Suprapubic skin (tissue), 4 donors: ENCODE results near the gene CHRD. TPM values are rescaled to one million over a fixed set of nuclear protein-coding genes. Genes with fewer than 3 reads are reported as not detected.

Source experiments
- DNase-seq, 2 donors: peaks; one replicate each; pipeline ENCODE4 v3.0.0-alpha.2; 2019; ENCODE audit warnings: low spot score in 2 of 2
- H3K27ac ChIP-seq: fragments of 200-600 bp; sonication (generic); one replicate; pipeline ENCODE4 v1.5.1; 2019
- H3K27me3 ChIP-seq: fragments of 200-600 bp; sonication (generic); one replicate; pipeline ENCODE4 v1.5.1; 2019
- H3K36me3 ChIP-seq: fragments of 200-600 bp; sonication (generic); one replicate; pipeline ENCODE4 v1.5.1; 2019
- H3K4me1 ChIP-seq: fragments of 200-600 bp; sonication (generic); one replicate; pipeline ENCODE4 v1.5.1; 2019
- H3K4me3 ChIP-seq: fragments of 200-600 bp; sonication (generic); one replicate; pipeline ENCODE4 v1.5.1; 2019; ENCODE audit warnings: mild to moderate bottlenecking
- H3K9me3 ChIP-seq: fragments of 200-600 bp; sonication (generic); one replicate; pipeline ENCODE4 v1.5.1; 2019
- EP300 ChIP-seq: sonication (generic); formaldehyde crosslinking; IDR thresholded peaks from one replicate; pipeline ENCODE4 v1.6.1; 2017; ENCODE audit warnings: antibody characterized with exemption
- POLR2A ChIP-seq, 2 donors: fragments of 450-650 bp; IDR thresholded peaks; one replicate each; pipeline ENCODE4 v1.6.1; 2017; ENCODE audit warnings: antibody characterized with exemption in 2 of 2, mild to moderate bottlenecking in 2 of 2, moderate library complexity in 2 of 2
- POLR2AphosphoS5 ChIP-seq, 3 donors: sonication (generic); formaldehyde crosslinking; IDR thresholded peaks; one replicate each; pipeline ENCODE4 v1.6.1; 2017; ENCODE audit warnings: antibody characterized with exemption in 3 of 3
- WGBS: methylation state at CpG from one replicate; pipeline ENCODE4 v1.1.5; 2018; 5-methylcytosine and 5-hydroxymethylcytosine counted together
- total RNA-seq, 4 donors: library from RNA; depleted of rRNA; stranded (reverse); fragments of >200 nt; gene quantifications; one replicate each; pipeline ENCODE4 v1.1.0, GENCODE V29; 2016
- TF ChIP-seq, protein P1 (sequence below), 2 donors: fragments of 200-600 bp in 1 of 2; fragments of 450-650 bp in 1 of 2; sonication (generic) in 1 of 2; IDR thresholded peaks; one replicate each; pipeline ENCODE4 v1.5.1; 2016 to 2019; ENCODE audit warnings: antibody characterized with exemption in 2 of 2, mild to moderate bottlenecking in 1 of 2, moderate library complexity in 1 of 2

Gene CHRD
- total RNA-seq, 4 donors from 2014 or later = 1.1 to 10.1 (median 4.2) TPM

DNA sequence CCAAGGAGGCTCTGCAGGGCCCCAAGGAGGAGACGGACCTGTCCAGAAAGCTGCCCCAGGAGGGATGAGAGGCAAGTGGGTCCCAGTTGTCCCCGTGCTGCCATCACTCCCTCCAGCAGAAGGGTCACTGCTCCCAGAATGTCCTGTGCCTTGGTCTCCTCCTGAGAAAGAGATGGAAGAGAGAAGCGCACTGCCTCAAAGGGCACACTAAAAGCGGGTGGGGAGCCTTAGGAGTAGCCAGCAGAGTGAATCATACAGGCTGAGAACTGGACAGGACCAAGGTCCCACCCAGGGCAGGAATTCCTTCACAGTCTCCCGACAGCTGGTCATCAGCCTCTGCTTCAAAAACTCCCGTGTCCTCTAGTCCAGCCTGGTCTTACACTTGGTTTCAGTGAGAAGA lies 6.4 kb upstream of the CHRD start:
- Histone ChIP-seq H3K4me1 (peaks cover 32% of the 10 kb centered on the region), H3K27ac (no peak overlapping the region), H3K36me3 (peaks cover 5% of the 10 kb centered on the region), H3K4me3 (no peak overlapping the region), H3K27me3 (no peaks in the 10 kb centered on the region), H3K9me3 (no peaks in the 10 kb centered on the region)
- TF ChIP-seq POLR2AphosphoS5 (IDR thresholded peaks at IDR 0.05) (no peak), POLR2A (IDR thresholded peaks at IDR 0.05) (no peak), EP300 (no peak)
- TF ChIP-seq, protein P1, sequence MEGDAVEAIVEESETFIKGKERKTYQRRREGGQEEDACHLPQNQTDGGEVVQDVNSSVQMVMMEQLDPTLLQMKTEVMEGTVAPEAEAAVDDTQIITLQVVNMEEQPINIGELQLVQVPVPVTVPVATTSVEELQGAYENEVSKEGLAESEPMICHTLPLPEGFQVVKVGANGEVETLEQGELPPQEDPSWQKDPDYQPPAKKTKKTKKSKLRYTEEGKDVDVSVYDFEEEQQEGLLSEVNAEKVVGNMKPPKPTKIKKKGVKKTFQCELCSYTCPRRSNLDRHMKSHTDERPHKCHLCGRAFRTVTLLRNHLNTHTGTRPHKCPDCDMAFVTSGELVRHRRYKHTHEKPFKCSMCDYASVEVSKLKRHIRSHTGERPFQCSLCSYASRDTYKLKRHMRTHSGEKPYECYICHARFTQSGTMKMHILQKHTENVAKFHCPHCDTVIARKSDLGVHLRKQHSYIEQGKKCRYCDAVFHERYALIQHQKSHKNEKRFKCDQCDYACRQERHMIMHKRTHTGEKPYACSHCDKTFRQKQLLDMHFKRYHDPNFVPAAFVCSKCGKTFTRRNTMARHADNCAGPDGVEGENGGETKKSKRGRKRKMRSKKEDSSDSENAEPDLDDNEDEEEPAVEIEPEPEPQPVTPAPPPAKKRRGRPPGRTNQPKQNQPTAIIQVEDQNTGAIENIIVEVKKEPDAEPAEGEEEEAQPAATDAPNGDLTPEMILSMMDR (IDR thresholded peaks at IDR 0.05) = no peak
- peak; percentile 65 to 68 for DNase-seq
- 79% methylated on average over 5 of the region's 6 CpGs for WGBS

DNA sequence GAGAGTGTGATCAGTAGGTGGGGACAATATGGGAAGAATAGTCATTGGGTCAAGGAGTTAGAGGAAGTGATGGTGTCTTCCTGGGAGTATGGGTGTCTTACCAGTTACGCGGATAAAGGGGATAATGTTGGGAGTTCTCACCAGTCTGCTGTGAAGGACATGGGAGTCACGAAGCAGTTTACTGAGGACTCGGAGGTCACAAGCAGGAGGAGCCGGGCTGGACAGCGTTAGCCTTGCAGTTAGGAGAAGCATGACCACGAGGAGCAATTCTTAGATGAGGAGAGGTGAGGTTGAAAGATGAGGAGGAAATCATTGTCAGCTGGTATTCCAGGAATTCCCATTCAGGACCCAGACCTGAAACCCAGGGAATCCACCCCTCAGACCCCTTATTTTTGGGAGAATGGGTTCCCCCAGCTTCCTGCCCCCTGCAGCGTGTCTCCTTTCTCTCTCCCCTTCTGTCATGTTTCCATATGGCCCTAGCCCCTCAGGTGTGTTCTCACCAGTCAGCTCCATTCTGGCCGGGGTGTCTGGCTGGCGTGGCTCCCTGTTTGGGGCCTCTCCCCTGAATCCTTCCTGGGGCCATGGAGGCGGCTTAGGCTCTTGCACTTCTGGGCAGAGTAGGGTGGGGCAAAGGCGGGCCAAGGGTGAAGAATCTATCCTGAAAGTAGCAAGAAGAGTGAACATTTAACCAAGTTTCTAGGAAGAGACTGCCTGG lies 4.0 kb upstream of the CHRD start:
- Histone ChIP-seq H3K9me3 (no peaks in the 10 kb centered on the region), H3K4me1 (peaks cover 40% of the 10 kb centered on the region), H3K27me3 (peaks cover 22% of the 10 kb centered on the region), H3K36me3 (no peaks in the 10 kb centered on the region), H3K27ac (no peak overlapping the region), H3K4me3 (no peak overlapping the region)
- no peak for TF ChIP-seq EP300
- TF ChIP-seq POLR2A (IDR thresholded peaks at IDR 0.05) = no peak
- TF ChIP-seq, protein P1 (IDR thresholded peaks at IDR 0.05) = no peak
- no peak for TF ChIP-seq POLR2AphosphoS5 (IDR thresholded peaks at IDR 0.05)
- 90% methylated on average over 12 of the region's 12 CpGs for WGBS
- DNase-seq = no peak

DNA sequence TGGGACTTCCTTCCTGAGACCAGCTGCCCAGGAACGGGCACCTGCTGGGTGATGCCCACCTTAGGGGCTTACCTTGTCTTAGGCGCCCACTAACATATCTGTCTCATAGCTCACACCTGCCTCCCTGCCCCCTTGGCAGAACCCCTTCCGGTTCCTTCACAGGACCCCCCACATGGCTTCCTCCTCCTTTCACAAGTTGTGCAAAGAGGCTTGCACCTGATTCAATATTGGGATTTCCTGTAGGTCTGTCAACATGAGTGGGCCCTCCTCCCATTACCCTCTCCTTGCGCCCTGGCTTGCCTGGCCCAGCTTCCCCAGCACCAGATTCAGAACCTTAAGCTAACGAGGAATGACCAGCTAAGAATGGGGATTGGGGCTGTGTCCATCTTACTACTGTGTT lies 2.5 kb upstream of the CHRD start:
- Histone ChIP-seq H3K27ac (no peak overlapping the region), H3K27me3 (peaks cover 33% of the 10 kb centered on the region), H3K4me3 (no peak overlapping the region), H3K36me3 (no peaks in the 10 kb centered on the region), H3K9me3 (no peaks in the 10 kb centered on the region), H3K4me1 (peaks cover 36% of the 10 kb centered on the region)
- no peak for DNase-seq
- TF ChIP-seq, protein P1 (IDR thresholded peaks at IDR 0.05) = no peak
- TF ChIP-seq EP300 (no peak), POLR2AphosphoS5 (IDR thresholded peaks at IDR 0.05) (no peak), POLR2A (IDR thresholded peaks at IDR 0.05) (no peak)
- 83% methylated on average over 5 of the region's 5 CpGs for WGBS

DNA sequence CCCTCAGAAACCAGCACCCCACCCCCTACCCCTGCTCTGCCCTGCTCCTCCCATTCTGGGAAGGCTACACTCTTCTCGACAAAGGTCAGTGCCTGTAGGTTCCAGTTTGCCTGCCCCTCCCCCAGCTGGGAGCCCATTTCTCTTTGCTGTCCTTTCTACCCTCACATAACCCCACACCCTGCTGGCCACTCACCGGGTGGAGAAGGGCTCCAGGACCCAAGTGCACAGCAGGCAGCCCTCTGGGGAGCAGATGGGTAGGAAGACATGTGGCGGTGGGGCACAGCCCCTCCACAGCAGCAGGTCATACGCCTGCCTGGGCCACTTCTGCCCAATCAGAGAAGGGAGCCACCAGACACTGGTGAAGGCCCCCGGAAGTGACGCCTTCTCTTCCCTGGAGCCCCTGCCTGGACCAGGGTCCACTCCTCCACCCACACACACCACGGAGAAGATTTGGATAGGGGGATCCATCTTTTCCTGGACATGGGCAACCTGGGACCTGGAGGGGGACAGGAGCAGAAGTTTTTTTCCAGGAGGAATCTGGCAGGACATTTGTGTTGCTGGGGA lies 1.9 kb upstream of the CHRD start, which contains the start of gene THPO:
Gene THPO (minus strand): TSS at position 326 of the 564 bp plus-strand sequence. CDS start 1,948 bp downstream, outside the sequence.
- peaks cover 33% of the 10 kb centered on the region for H3K27me3 ChIP-seq
- 77% methylated on average over 5 of the region's 7 CpGs for WGBS
- peak in 1 of 2 donors; percentile 73 for DNase-seq
- no peak within 1 kb of the TSS for H3K4me3 ChIP-seq
- peak within 1 kb of the TSS; percentile 77 for H3K27ac ChIP-seq
- TF ChIP-seq, protein P1 (IDR thresholded peaks at IDR 0.05) = no peak
- TF ChIP-seq EP300 (no peak), POLR2A (IDR thresholded peaks at IDR 0.05) (no peak), POLR2AphosphoS5 (IDR thresholded peaks at IDR 0.05) (no peak)
- H3K9me3 ChIP-seq = no peaks in the 10 kb centered on the region
- H3K36me3 ChIP-seq = no peaks in the 10 kb centered on the region
- H3K4me1 ChIP-seq = peaks cover 31% of the 10 kb centered on the region

DNA sequence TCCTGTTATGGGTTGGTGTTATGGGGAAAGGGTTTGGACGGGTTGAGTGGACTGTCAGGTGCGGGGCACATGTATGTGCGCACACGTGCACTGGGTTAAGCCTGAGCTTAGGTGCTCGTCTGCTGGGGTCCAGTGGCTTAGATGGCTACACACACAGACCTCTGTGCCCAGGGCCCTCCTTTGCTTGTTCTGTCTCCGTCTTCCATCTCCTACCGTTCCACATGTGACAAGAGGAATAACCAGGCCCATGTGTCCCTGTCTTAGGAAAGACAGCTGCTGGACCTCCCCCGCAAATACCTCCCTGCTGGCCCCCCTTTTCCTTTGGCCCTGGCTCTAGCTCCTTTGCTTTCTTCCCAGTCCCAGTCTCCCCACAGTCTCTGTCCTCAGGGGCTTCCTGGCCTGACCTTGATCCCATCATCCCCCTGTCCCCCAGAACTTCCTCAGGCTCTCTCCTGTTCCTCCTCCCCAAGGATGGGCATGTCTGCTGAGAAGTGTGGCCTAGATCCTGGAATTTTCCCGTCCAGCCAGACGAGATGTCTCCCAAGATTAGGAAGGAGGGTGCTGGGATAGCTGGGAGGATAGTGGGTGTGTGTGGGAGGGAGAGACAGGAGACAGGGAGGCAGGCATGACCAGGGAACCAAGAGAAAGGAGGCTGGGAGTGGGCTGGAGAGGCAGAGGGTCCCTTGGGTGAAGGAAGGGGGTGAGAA lies 1.1 kb upstream of the CHRD start:
- Histone ChIP-seq H3K4me3 (peak overlapping the region; percentile 50), H3K27me3 (peaks cover 33% of the 10 kb centered on the region)

More for the DNA sequence above, 1.1 kb upstream of the CHRD start:
- no peaks in the 10 kb centered on the region for H3K9me3 ChIP-seq
- H3K4me1 ChIP-seq = peaks cover 24% of the 10 kb centered on the region
- peak overlapping the region; percentile 77 for H3K27ac ChIP-seq
- 71% methylated on average over 10 of the region's 10 CpGs for WGBS
- no peak for TF ChIP-seq POLR2A (IDR thresholded peaks at IDR 0.05)
- TF ChIP-seq POLR2AphosphoS5 (IDR thresholded peaks at IDR 0.05) = no peak
- no peak for TF ChIP-seq EP300
- TF ChIP-seq, protein P1 (IDR thresholded peaks at IDR 0.05) = no peak
- no peak for DNase-seq
- no peaks in the 10 kb centered on the region for H3K36me3 ChIP-seq
